Aorta (tissue), 5 donors: ENCODE results near the gene COX10. TPM values are rescaled to one million over a fixed set of nuclear protein-coding genes. Genes with fewer than 3 reads are reported as not detected.

Experiments
- ATAC-seq: fragments of 200-7000 bp; cut with Tn5 transposase; one replicate; pipeline ENCODE4 v1.9.1; 2022; ENCODE audit warnings: moderate library complexity; ENCODE audit not compliant: low FRiP score
- DNase-seq, 2 donors: peaks; one replicate each; pipeline ENCODE4 v3.0.0-alpha.2; 2020
- H3K27ac ChIP-seq, 2 donors: one replicate each; pipeline ENCODE4 v1.5.1; 2013; ENCODE audit warnings: low read length in 2 of 2, mild to moderate bottlenecking in 2 of 2, moderate library complexity in 2 of 2, control low read depth in 1 of 2, inconsistent platforms in 1 of 2, low read depth in 1 of 2
- H3K27me3 ChIP-seq, 2 donors: one replicate each; pipeline ENCODE4 v1.6.1; 2013; ENCODE audit warnings: control low read depth in 1 of 2, low read length in 1 of 2, mild to moderate bottlenecking in 1 of 2, moderate library complexity in 1 of 2; ENCODE audit not compliant: insufficient read depth in 2 of 2, control insufficient read depth in 1 of 2
- H3K36me3 ChIP-seq, 2 donors: one replicate each; pipeline ENCODE4 v1.6.1; 2013; ENCODE audit warnings: control low read depth in 1 of 2, low read length in 1 of 2, mild to moderate bottlenecking in 1 of 2; ENCODE audit not compliant: insufficient read depth in 2 of 2, control insufficient read depth in 1 of 2
- H3K4me1 ChIP-seq, 2 donors: one replicate each; pipeline ENCODE4 v1.6.1; 2013; ENCODE audit warnings: low read length in 2 of 2, control low read depth in 1 of 2, mild to moderate bottlenecking in 1 of 2, moderate library complexity in 1 of 2; ENCODE audit not compliant: insufficient read depth in 2 of 2, control insufficient read depth in 1 of 2
- H3K4me3 ChIP-seq, 2 donors: one replicate each; pipeline ENCODE4 v1.5.1; 2013; ENCODE audit warnings: low read length in 2 of 2, control low read depth in 1 of 2, mild to moderate bottlenecking in 1 of 2
- H3K9me3 ChIP-seq: one replicate; pipeline ENCODE4 v1.6.1; 2013; ENCODE audit warnings: mild to moderate bottlenecking, low read length; ENCODE audit not compliant: control insufficient read depth
- WGBS, 2 donors: extraction: QIAGEN DNeasy Blood & Tissue Kit; methylation state at CpG; one replicate each; pipeline ENCODE4 v1.1.7; 2013; 5-methylcytosine and 5-hydroxymethylcytosine counted together
- intact Hi-C, 2 donors: fragments of 100-400 bp; cut with DNase I; formaldehyde crosslinking; loops; one replicate each; pipeline versions ENCODE4 v1.14.2 to v1.15.0; 2022
- polyA plus RNA-seq, 2 donors: library from polyadenylated mRNA; stranded (reverse); fragments of 200-250 nt; gene quantifications; one replicate each; pipeline ENCODE4 v1.2.3, GENCODE V29; 2013
- total RNA-seq, 2 donors: library from RNA; stranded (reverse); fragmentation: NEBNext Ultra II Directional; extraction: Animal tissue kit (Norgen Biotek cat#: 25700); gene quantifications; one replicate each; pipeline ENCODE4 v1.2.1, GENCODE V29; 2021
- donor health status: healthy with polysubstance abuse.
- donor health status: Bipolar disorder and iron deficiency.
- donor health status: DM: no; HTN: no; CAD: no.
- donor health status: DM: no; HTN: no; CAD: no.
- donor health status: DM: yes; HTN: yes; CAD: no.

COX10 gene
- total and polyA plus RNA-seq, 4 donors: 2.5 to 9.9 (median 6.6) TPM

DNA sequence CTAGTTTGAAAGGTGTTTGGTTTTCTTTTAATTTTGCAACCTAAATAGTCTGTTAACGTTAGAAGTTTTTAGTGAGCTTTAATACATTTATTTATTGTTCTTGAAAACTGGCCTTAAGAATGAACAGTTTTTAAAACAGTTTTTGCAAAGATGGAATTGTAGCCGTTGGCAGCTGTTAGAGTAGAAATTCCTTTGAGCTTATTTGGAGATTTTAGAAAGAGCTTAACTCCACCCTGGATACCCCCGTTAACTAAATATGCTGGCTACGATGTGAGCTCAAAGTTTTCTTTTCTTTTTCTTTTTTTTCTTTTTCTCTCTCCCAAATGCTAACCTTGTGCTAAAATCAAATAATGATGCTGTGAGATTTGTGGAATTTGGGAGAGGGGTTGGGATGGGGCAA lies 75.2 kb downstream of the COX10 start:
- ATAC-seq (no peak), DNase-seq (no peak)
- Histone ChIP-seq H3K9me3 (no peaks in the 10 kb centered on the region), H3K36me3 (no peaks in the 10 kb centered on the region), H3K27me3 (no peaks in the 10 kb centered on the region), H3K4me3 (peak overlapping the region in 1 of 2 donors; percentile 14), H3K27ac (no peak overlapping the region), H3K4me1 (peaks cover 0 to 4% of the 10 kb centered on the region in 2 donors)
- intact Hi-C loops: no loop called here
- WGBS, 2 donors: 6 to 8% methylated on average over 4 of the region's 4 CpGs

DNA sequence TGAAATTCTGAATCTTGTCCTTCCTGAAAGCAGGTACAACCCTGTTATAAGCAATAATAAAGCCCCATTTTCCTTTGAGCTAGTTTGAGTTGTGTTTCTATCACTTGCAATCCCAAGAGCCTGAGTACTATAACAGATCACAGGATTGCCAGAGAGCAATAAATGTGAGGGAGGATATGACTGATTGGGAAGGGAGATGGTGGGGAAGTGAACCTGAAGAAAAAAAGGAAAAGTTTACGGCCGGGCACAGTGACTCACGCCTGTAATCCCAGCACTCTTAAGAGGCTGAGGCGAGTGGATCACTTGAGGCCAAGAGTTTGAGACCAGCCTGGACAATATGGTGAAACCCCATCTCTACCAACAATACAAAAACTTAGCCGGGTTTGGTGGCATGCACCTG lies 80.4 kb downstream of the COX10 start:
- H3K27ac ChIP-seq: no peak overlapping the region
- WGBS, 2 donors: 95 to 96% methylated on average over 5 of the region's 5 CpGs
- H3K9me3 ChIP-seq: peaks cover 1% of the 10 kb centered on the region
- peaks cover 0 to 4% of the 10 kb centered on the region in 2 donors for H3K4me1 ChIP-seq
- no peaks in the 10 kb centered on the region for H3K27me3 ChIP-seq
- DNase-seq: no peak
- intact Hi-C loops: no loop called here
- no peak overlapping the region for H3K4me3 ChIP-seq
- no peak for ATAC-seq
- no peaks in the 10 kb centered on the region for H3K36me3 ChIP-seq

DNA sequence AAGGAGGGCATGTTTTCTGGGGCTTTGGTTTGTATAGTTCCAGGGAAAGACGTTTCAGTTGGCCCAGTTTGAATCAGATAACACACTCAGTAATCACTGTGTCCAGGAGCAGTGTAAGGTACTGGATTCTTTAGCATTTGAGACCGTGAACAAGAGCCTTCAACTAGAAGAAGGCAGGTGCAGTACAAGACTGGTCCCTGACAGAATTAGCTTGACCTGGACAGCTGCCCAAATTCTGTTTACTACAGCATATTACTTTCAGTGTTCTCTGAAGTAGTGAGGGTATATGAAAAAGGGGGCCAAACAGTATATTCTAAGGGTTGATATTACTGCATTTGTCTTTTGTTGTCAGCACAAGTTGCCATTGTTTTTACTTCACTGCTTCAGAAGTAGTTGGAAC lies 81.3 kb downstream of the COX10 start:
- peaks cover 1% of the 10 kb centered on the region for H3K9me3 ChIP-seq
- intact Hi-C loops: no loop called here
- 50 to 61% methylated on average over 2 of the region's 2 CpGs for WGBS, 2 donors
- no peaks in the 10 kb centered on the region for H3K27me3 ChIP-seq
- ATAC-seq: no peak
- H3K4me1 ChIP-seq: no peaks in the 10 kb centered on the region
- DNase-seq: no peak
- H3K27ac ChIP-seq: no peak overlapping the region
- no peaks in the 10 kb centered on the region for H3K36me3 ChIP-seq
- H3K4me3 ChIP-seq: no peak overlapping the region

DNA sequence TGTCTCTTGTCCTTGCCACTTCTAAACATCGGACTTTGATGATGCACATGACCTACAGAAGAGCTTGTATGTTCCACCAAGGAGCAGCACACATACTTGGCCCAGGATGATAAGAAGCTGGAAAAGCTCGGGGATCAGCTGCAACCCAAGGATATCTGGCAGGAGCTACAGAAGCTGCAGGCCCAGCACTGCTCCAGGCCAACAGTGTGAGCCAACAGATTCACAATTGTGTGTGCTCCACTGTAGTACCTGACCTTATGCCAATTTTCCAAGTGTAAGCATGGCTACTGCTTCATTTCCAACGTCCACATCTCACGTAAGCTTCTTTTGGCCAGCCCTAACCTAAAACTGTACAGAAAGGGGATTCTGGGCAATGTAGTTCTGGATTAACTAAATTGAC lies 83.4 kb downstream of the COX10 start:
- intact Hi-C loops: no loop called here
- Histone ChIP-seq H3K4me1 (no peaks in the 10 kb centered on the region), H3K9me3 (peaks cover 1% of the 10 kb centered on the region), H3K36me3 (no peaks in the 10 kb centered on the region), H3K27ac (no peak overlapping the region), H3K27me3 (no peaks in the 10 kb centered on the region), H3K4me3 (no peak overlapping the region)
- no peak for ATAC-seq
- DNase-seq: peak in 1 of 2 donors; percentile 50
- WGBS, 2 donors: 25 to 27% methylated on average over 4 of the region's 4 CpGs

DNA sequence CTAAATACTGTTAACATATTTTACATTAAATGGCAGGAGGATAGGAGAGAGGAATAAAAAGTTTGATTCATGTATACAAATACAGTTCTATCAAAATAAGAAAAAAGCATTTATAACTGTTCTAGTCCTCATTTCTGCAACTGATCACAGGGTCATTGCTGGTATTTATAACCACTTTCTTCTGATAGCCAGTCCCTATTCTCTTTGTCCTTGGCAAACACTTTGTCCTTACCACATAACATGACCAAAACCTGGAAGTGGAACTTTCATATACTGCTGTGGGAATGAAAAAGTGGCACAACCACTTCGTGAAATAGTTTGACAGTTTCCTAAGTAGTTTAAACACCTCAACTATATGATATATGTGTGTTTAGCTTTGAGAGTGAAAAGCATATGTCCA lies 84.1 kb downstream of the COX10 start:
- H3K4me3 ChIP-seq: no peak overlapping the region
- intact Hi-C loops: no loop called here
- DNase-seq (no peak), ATAC-seq (no peak)
- 54 to 90% methylated on average over 1 of the region's 1 CpG for WGBS, 2 donors
- H3K27ac ChIP-seq: no peak overlapping the region
- no peaks in the 10 kb centered on the region for H3K36me3 ChIP-seq
- H3K4me1 ChIP-seq: no peaks in the 10 kb centered on the region
- peaks cover 1% of the 10 kb centered on the region for H3K9me3 ChIP-seq
- H3K27me3 ChIP-seq: no peaks in the 10 kb centered on the region

DNA sequence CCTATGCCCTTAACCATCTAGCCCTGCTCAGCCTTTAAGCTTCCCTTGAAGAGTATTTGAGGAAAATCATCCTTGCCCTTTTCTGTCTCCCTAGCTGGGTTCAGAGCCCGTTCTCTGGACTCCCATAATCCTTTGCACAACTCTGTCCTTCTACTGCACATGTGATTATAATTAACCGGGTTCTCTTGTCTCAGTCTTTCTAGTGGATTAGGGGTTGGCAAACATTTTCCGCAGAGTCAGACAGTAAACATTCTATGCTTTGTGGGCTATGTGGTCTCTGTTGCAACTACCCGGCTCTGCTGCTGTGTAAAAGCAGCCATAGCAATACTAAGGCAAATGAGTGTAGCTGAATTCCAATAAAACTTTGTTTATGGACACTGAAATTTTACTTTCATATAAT lies 87.4 kb downstream of the COX10 start:
- H3K4me1 ChIP-seq: no peaks in the 10 kb centered on the region
- no peak overlapping the region for H3K4me3 ChIP-seq
- ATAC-seq (no peak), DNase-seq (no peak)
- WGBS, 2 donors: 61 to 91% methylated on average over 4 of the region's 4 CpGs
- no peaks in the 10 kb centered on the region for H3K36me3 ChIP-seq
- no peaks in the 10 kb centered on the region for H3K27me3 ChIP-seq
- H3K27ac ChIP-seq: no peak overlapping the region
- peaks cover 1% of the 10 kb centered on the region for H3K9me3 ChIP-seq
- intact Hi-C loops: no loop called here

DNA sequence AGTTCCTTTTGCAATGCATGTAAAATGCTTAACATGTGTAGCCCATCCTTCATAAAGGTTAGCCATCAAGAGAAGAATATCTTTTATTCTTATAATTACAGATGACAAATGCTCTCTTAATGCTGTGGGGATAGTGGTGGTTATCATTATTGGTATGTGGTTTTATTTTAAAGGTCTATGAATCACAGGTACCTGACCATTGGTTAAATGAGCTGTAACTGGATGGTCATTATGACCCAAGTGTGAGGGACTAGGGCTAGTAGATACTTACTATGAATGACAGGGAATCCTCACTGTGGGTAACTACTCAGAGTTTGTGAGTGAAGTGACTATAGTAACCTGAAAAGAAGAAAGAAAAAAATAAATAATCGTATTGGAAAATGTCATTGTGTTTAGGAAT lies 88.5 kb downstream of the COX10 start:
- ATAC-seq: no peak
- 91 to 93% methylated on average over 1 of the region's 1 CpG for WGBS, 2 donors

DNA sequence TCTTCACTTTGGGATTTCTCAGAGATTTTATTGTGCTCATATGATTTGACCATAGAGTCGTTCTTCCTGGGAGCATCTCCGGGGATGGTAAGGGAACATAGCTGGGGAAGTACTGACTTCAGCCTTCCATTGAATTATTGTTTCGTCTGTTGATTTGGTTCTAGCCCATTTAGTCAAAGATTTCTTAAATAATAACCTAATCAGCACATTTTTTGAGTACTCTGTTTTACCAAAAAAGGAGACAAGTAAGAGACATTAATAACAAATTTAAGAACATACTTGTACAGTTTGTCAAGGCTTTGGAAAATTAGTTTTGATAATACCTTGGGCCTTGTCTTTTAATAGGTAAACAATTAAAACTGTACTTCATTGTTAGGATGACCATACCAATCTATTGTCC lies 89.4 kb downstream of the COX10 start:
- no peaks in the 10 kb centered on the region for H3K9me3 ChIP-seq
- intact Hi-C loops: no loop called here
- H3K4me3 ChIP-seq: no peak overlapping the region
- DNase-seq (no peak), ATAC-seq (no peak)
- H3K27me3 ChIP-seq: no peaks in the 10 kb centered on the region
- no peaks in the 10 kb centered on the region for H3K4me1 ChIP-seq
- 77 to 94% methylated on average over 3 of the region's 3 CpGs for WGBS, 2 donors
- H3K36me3 ChIP-seq: no peaks in the 10 kb centered on the region
- H3K27ac ChIP-seq: no peak overlapping the region

More for the DNA sequence above, 88.5 kb downstream of the COX10 start:
- Histone ChIP-seq H3K4me3 (no peak overlapping the region), H3K9me3 (no peaks in the 10 kb centered on the region), H3K4me1 (no peaks in the 10 kb centered on the region), H3K36me3 (no peaks in the 10 kb centered on the region), H3K27me3 (no peaks in the 10 kb centered on the region), H3K27ac (no peak overlapping the region)
- intact Hi-C loops: no loop called here
- DNase-seq: no peak

DNA sequence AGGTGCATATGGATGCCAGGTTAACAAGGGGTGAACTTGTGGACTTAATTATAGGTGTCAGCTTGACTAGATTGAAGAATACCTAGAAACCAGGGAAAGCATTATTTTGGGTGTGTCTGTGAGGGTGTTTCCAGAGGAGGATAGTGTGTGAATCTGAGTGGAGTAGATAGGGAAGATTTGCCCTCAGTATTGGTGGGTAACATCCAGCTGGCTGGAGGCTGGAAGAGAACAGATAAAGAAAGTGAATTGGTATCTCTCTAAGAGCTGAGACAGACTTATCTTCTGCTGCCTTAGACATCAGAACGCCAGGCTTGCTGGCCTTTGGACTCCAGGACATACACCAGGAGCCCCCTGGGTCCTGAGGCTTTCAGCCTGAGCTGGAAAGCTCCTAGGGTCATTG lies 92.1 kb downstream of the COX10 start:
- intact Hi-C loops: no loop called here
- no peak for ATAC-seq
- DNase-seq: no peak
- 90 to 100% methylated on average over 1 of the region's 1 CpG for WGBS, 2 donors
- Histone ChIP-seq H3K9me3 (no peaks in the 10 kb centered on the region), H3K4me3 (no peak overlapping the region), H3K4me1 (no peaks in the 10 kb centered on the region), H3K36me3 (no peaks in the 10 kb centered on the region), H3K27me3 (no peaks in the 10 kb centered on the region), H3K27ac (no peak overlapping the region)
